ENCODE measurements around the gene NFKBIB. TPM values are rescaled to one million over a fixed set of nuclear protein-coding genes. Genes with fewer than 3 reads are reported as not detected.

The NFKBIB gene
- total and polyA plus RNA-seq, 2 of the 8 experiments (the other 6 are each of a cell fraction or from before 2014, with no cell fraction given): 37.3 to 44.1 TPM

- no peak for TF ChIP-seq SUZ12 (IDR thresholded peaks at IDR 0.05; ENCODE audit: low read length)
- TF ChIP-seq MAX (IDR thresholded peaks at IDR 0.05): no peak
- TF ChIP-seq EZH2 (IDR thresholded peaks at IDR 0.05; ENCODE audit: low read depth, low read length, severe bottlenecking): no peak
- no peak for TF ChIP-seq ZNF274 (IDR thresholded peaks at IDR 0.05; ENCODE audit: borderline replicate concordance, extremely low read depth, low read length)
- no peak for TF ChIP-seq KDM4A (IDR thresholded peaks at IDR 0.05; ENCODE audit: low read depth, low read length, severe bottlenecking)
- TF ChIP-seq RNF2 (IDR thresholded peaks at IDR 0.05; ENCODE audit: borderline replicate concordance, low read depth, low read length, missing control alignments, poor library complexity, severe bottlenecking): no peak
- TF ChIP-seq CHD2 (IDR thresholded peaks at IDR 0.05; ENCODE audit: low read length): no peak
- TF ChIP-seq CREB1 (IDR thresholded peaks at IDR 0.05): no peak
- TF ChIP-seq SP1 (IDR thresholded peaks at IDR 0.05; ENCODE audit: low read depth, low read length): no peak
- TF ChIP-seq SRF (IDR thresholded peaks at IDR 0.05; ENCODE audit: low read depth, low read length): no peak
Observed at GRCh38 chr19:38861368-38861767, 38.4 kb upstream of the NFKBIB start (continued).

Measured in H1 (cell line).